IPS-18a (cell line): Measurements from ENCODE around the gene CTNNBL1.

Experiments used
- H3K27ac ChIP-seq: one replicate; pipeline ENCODE4 v1.5.1; 2013; ENCODE audit warnings: low read length
- H3K27me3 ChIP-seq: one replicate; pipeline ENCODE4 v1.6.1; 2013; ENCODE audit warnings: mild to moderate bottlenecking, low read length; ENCODE audit not compliant: control insufficient read depth, insufficient read depth
- H3K36me3 ChIP-seq: one replicate; pipeline ENCODE4 v1.6.1; 2013; ENCODE audit warnings: low read depth, low read length; ENCODE audit not compliant: control insufficient read depth
- H3K4me1 ChIP-seq: one replicate; pipeline ENCODE4 v1.6.1; 2013; ENCODE audit warnings: low read depth, low read length; ENCODE audit not compliant: control insufficient read depth
- H3K4me3 ChIP-seq: one replicate; pipeline ENCODE4 v1.5.1; 2013; ENCODE audit warnings: low read length
- H3K9ac ChIP-seq: one replicate; pipeline ENCODE4 v1.6.1; 2013; ENCODE audit warnings: mild to moderate bottlenecking, low read length, moderate library complexity
- H3K9me3 ChIP-seq: one replicate; pipeline ENCODE4 v1.6.1; 2013; ENCODE audit warnings: low read depth, low read length; ENCODE audit not compliant: control insufficient read depth

The CTNNBL1 gene

DNA sequence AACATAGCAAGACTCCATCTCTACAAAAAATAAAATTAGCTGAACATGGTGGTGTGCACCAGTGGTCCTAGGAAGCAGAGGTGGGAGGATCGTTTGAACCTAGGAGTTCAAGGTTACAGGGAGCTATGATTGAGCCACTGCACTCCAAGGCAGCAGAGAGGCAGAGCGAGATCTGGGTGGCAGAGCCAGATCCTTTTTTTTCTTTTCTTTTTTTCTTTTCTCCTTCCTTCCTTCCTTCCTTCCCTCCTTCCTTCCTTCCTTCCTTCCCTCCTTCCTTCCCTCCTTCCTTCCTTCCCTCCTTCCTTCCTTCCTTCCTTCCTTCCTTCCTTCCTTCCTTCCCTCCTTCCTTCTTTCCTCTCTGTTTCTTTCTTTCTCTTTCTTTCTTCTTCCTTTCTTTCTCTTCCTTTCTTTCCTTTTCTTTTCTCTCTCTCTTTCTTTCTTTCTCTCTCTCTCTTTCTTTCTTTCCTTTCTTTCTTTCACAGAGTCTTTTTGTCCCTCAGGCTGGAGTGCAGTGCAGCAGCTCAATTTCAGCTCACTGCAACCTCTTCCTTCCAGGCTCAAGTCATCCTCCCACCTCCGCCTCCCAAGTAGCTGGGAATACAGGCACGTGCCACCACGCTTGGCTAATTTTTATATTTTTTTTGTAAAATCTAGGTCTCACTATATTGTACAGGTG, 199.9 kb downstream of the CTNNBL1 start:
- Histone ChIP-seq H3K36me3 (no peaks in the 10 kb centered on the region), H3K4me3 (no peak overlapping the region), H3K27me3 (no peaks in the 10 kb centered on the region), H3K9me3 (no peaks in the 10 kb centered on the region), H3K27ac (no peak overlapping the region), H3K9ac (no peak overlapping the region), H3K4me1 (no peaks in the 10 kb centered on the region)

DNA sequence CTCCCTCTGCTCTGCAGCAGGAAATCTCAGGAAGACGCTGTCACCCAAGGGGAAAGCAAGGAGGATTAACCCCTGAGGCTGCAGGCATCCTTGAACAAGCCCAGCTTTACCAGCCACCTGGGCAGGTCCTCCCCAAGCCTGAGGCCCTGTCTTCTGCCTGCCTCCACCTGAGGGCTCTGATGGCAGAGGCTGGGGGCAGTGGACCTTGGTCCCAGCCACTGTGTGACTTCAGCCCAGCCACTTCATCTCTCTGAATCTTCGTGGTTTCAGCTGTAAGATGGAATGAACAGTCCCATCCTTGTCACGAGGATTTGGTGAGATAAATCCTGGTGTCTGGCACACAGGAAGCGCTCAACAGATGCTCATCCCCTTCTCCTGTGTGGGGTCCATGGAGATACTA, 200.6 kb downstream of the CTNNBL1 start:
- Histone ChIP-seq H3K27me3 (no peaks in the 10 kb centered on the region), H3K9ac (no peak overlapping the region), H3K4me1 (no peaks in the 10 kb centered on the region)

GRCh38 chr20:37895166-37895565, 201.3 kb downstream of the CTNNBL1 start:
- Histone ChIP-seq H3K9me3 (no peaks in the 10 kb centered on the region), H3K36me3 (no peaks in the 10 kb centered on the region), H3K27ac (no peak overlapping the region), H3K4me1 (no peaks in the 10 kb centered on the region), H3K27me3 (no peaks in the 10 kb centered on the region), H3K4me3 (no peak overlapping the region), H3K9ac (no peak overlapping the region)

More for the DNA sequence above, 200.6 kb downstream of the CTNNBL1 start:
- Histone ChIP-seq H3K4me3 (no peak overlapping the region), H3K27ac (no peak overlapping the region), H3K9me3 (no peaks in the 10 kb centered on the region), H3K36me3 (no peaks in the 10 kb centered on the region)

- no peak overlapping the region for H3K9ac ChIP-seq
These were observed 203.2 kb downstream of the CTNNBL1 start for GRCh38 chr20:37896932-37897548.

GRCh38 chr20:37898233-37899104, 204.6 kb downstream of the CTNNBL1 start:
- Histone ChIP-seq H3K9me3 (no peaks in the 10 kb centered on the region), H3K27me3 (peaks cover 4% of the 10 kb centered on the region), H3K36me3 (no peaks in the 10 kb centered on the region), H3K9ac (no peak overlapping the region), H3K27ac (no peak overlapping the region), H3K4me1 (no peaks in the 10 kb centered on the region), H3K4me3 (no peak overlapping the region)

More at GRCh38 chr20:37896932-37897548, 203.2 kb downstream of the CTNNBL1 start:
- Histone ChIP-seq H3K9me3 (no peaks in the 10 kb centered on the region), H3K27me3 (no peaks in the 10 kb centered on the region), H3K36me3 (no peaks in the 10 kb centered on the region), H3K4me1 (no peaks in the 10 kb centered on the region), H3K4me3 (no peak overlapping the region), H3K27ac (no peak overlapping the region)

DNA sequence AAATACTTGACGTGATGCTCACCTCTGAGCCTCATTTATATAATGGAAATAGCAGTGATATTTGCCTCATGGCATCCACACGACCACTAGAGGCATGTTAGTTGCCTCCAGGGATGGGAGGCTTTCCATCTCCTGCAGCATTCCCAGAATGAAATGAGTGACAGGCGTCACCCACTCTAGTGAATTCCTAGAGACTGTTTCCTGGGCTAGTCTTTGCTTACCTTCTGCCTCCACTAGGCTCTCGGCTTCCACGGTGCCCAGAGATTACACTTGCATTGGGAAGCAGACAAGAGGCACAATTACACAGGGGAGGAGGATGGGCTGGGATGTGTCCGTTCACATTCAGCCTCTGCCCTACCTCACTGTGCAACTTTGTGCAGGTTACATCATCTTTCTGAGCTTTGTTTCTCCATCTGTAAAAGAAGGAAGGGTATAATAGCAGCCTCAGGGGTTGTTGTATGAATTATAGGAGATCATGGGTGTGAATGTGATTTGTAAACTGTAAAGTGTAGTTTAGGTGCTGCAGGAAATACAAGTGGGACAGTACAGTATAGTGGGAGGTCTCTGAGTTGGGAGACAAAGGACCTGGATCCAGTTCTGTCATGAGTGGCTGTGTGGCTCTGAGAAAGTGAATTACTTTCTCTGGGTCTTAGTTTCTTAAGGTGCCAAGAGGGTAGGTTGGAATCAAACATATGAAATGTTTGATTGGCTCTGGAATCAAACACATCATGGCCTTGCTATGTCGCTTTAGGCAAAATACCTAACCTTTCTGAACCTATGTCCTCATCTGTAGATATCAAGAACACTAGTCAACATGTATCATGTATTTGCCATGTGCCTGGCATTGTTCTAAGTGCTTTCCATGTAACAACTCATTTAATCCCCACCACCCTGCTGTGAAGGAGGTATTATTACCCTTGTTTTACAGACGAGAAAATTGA, 205.5 kb downstream of the CTNNBL1 start:
- no peak overlapping the region for H3K9ac ChIP-seq
- H3K27me3 ChIP-seq: peaks cover 4% of the 10 kb centered on the region
- no peaks in the 10 kb centered on the region for H3K9me3 ChIP-seq
- no peaks in the 10 kb centered on the region for H3K36me3 ChIP-seq
- H3K4me3 ChIP-seq: no peak overlapping the region
- H3K4me1 ChIP-seq: no peaks in the 10 kb centered on the region
- H3K27ac ChIP-seq: no peak overlapping the region

- Histone ChIP-seq H3K4me3 (no peak overlapping the region), H3K9ac (no peak overlapping the region), H3K9me3 (no peaks in the 10 kb centered on the region), H3K27me3 (peaks cover 4% of the 10 kb centered on the region), H3K36me3 (no peaks in the 10 kb centered on the region), H3K27ac (no peak overlapping the region), H3K4me1 (no peaks in the 10 kb centered on the region)
These were observed 207.4 kb downstream of the CTNNBL1 start for GRCh38 chr20:37901240-37901639.

GRCh38 chr20:37901654-37902503, 208.0 kb downstream of the CTNNBL1 start:
- Histone ChIP-seq H3K4me3 (peak overlapping the region; percentile 16), H3K27me3 (peaks cover 4% of the 10 kb centered on the region), H3K4me1 (peaks cover 6% of the 10 kb centered on the region), H3K9me3 (no peaks in the 10 kb centered on the region), H3K36me3 (no peaks in the 10 kb centered on the region), H3K9ac (no peak overlapping the region), H3K27ac (no peak overlapping the region)

GRCh38 chr20:37902504-37903313, 208.9 kb downstream of the CTNNBL1 start, which contains the start of gene VSTM2L:
TSS of gene VSTM2L (plus strand) at chr20:37903127. CDS start at chr20:37903351, 224 bp downstream.
- no peaks in the 10 kb centered on the region for H3K9me3 ChIP-seq
- H3K36me3 ChIP-seq: no peaks in the 10 kb centered on the region
- no peak within 1 kb of the TSS for H3K9ac ChIP-seq
- peaks cover 4% of the 10 kb centered on the region for H3K27me3 ChIP-seq
- peak within 1 kb of the TSS; percentile 44 for H3K4me3 ChIP-seq
- H3K27ac ChIP-seq: no peak within 1 kb of the TSS
- H3K4me1 ChIP-seq: peaks cover 15% of the 10 kb centered on the region
